NCI-H526 (cell line): ENCODE measurements around the gene KSR1.
A peak's percentile ranks its signal among the peaks of the same experiment; 100 is the strongest.
"Not testable (repeated sequence)": the region's sequence is repeated elsewhere in the genome, so short reads cannot be mapped to it uniquely, and the experiment has no call there.

Source experiments
- DNase-seq, 2 experiments: peaks; one replicate each; lab custom pipeline; 2025; lab: John Stamatoyannopoulos, UW

Gene KSR1

DNA sequence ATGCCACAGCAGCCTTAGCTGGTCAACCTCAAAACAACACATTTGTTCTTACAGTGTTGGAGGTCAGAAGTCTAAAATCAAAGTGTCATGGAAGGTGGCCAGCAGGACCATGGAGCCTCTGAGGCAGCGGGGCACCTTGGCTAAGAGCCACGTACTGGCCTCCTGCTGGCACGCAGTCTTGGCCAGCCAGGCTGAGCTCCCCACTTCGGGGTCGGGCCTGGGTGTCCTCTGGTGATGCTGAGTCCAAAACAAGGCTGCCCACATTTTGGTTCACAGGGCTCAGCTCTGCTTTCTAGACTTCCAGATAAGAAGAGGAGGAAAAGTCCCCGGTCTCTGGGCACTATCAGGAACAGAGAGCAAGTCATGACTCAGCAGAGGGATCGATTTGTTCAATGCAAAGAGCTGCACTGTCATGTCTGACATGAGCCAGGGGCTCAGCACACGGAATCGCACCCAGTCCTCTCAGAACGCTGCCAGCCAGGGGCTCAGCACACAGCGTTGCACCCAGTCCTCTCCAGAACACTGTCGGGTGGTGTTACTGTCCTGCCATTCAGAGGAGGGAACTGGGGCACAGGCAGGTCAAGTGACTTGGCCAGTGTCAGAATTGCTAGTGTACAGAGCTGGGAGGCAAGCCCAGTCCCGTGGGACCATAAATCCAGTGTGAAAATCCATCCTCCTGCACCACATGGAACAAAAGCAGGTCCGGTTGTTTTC, 177.2 kb downstream of the KSR1 start:
- DNase-seq: no peak

DNA sequence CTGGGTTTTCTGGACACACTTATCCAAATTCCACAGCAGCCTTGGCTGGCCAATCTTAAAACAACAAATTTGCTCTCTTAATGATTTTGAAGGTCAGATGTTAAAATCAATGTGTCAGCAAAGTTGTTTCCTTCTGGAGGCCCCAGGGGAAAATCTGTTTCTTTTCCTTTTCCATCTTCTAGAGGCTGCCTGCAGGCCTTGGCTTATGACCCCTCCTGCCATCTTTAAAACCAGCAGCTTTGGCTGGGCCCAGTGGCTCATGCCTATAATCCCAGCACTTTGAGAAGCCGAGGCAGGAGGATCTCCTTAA, 177.7 kb downstream of the KSR1 start:
- DNase-seq: no peak

GRCh38 chr17:27634776-27635175, 178.5 kb downstream of the KSR1 start:
- no peak for DNase-seq

DNA sequence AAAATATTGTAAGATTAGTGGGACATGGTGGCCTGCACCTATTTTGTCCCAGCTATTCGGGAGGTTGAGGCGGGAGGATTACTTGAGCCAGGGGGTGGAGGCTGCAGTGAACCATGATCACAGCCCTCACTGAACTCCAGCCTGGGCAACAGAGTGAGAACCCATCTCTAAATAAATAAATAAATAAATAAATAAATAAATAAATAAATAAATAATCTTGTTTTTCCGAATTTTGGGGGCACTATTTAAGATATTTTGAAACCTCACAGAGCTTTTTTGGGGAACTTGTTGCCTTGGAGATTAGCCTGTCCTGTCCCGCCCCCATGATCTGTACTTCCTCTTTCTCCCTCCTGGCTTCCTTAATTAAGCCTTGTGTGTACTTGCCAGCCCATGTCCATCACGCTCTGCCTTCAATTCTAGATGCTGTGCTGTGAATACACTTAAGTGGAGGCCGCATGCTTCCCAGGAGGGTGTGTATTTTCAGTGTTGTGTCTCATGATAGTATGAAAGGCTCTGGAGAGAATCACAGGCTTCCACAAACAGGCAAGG, 179.1 kb downstream of the KSR1 start:
- no peak for DNase-seq

DNA sequence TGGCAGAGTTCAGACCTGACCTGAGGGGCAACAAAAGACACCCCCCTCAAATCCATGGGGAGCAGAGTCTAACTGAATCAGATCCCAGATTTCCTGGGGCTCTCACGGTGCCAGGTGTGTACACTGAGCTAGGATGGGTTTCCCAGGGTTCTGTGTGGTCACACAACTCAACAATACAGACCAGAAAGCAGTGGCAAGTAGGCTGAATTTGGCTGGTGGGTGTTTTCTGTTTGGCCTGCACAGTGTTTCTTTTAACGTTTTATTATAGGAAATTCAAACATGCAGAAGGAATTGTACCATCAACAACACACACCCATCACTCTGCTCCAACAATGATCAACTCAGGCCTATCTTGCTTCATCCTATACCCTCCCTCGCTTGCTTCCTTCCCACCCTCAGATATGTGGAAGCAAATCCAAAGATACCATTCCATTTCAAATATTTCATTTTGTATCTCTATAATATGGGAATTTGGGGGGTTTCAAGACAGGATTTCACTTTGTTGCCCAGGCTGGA, 179.8 kb downstream of the KSR1 start:
- not testable (repeated sequence) for DNase-seq

DNA sequence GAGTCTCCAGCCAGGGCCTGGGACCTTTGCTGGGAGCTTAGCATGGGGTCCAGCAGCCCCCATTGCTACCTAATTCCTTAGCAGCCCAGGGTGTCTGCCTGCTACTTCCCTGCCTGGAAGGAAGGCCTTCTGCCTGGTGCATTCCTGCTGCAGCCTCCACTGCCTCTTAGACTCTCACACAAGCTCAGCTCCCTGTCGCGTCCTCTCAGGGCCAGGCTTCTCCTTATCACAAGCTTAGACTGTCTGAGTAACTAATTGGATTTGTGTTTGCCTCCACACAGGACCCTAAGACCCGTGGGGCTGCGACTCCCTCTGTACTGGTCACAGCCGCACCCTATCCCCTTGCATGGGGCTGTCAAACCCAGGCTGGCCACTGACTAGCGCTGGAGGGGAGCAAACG, 181.6 kb downstream of the KSR1 start:
- not testable (repeated sequence) for DNase-seq

DNA sequence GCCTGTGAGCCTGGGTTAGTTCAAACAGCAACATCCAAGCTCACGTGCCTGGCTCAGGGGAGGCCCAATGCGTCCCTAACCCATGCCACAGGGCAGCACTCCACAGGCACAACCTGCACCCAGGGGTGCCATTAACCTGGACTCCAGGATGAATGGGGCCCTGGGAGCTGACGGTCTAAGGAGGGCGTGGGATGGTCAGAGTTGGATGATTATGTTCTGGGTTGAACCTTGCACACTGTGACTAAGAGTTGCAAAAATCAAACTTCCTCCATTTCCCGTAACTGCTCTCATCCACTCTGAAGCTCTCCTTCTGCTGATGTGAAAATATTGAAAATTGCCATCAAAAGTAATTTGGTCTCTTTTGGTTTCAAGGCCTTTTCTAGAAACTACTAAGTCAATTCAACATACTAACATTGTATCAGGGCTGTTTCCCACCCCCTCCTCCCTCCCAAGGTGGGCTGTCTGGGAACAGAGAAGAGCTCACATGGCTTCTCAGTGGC, 182.2 kb downstream of the KSR1 start:
- DNase-seq: not testable (repeated sequence)

DNA sequence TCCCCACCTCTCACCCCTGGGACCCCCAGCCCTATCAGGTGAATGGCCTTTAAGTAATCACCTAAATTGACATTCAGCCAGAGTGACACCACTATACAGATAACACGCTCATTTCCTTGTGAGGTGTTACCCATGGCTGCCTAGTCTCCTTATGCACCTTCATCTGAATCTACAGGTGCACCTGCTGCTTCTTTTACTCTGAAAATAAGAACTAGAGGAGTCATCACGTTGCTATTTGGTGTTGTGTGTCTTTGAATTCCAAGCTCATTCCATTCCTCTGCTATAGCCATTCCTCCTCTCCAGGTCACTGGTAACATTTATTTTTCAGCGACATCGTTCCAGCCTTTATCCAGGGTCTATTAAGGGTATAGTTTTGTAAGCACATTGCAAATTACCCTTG, 184.5 kb downstream of the KSR1 start:
- DNase-seq: no peak

DNA sequence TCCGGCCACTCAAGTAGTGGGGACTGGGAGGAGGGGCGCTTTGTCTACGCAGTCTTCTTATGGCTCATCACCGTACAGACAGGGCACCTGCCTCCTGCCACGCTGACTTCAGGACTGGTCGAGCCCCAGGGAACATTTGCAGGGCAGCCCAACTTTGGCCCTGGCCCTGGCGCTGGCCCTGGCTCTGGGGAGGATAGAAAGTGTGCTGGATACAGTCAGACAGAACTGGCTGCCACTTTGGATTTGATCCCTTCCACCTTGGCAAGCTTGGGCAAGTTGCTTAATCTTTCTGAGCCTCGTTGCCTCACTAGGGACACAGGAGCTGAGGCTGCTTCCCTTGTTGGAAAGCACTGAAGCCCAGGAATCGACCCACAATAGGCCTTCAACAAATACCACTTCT, 188.3 kb downstream of the KSR1 start:
- peak in 1 of 2 experiments; percentile 29 for DNase-seq

DNA sequence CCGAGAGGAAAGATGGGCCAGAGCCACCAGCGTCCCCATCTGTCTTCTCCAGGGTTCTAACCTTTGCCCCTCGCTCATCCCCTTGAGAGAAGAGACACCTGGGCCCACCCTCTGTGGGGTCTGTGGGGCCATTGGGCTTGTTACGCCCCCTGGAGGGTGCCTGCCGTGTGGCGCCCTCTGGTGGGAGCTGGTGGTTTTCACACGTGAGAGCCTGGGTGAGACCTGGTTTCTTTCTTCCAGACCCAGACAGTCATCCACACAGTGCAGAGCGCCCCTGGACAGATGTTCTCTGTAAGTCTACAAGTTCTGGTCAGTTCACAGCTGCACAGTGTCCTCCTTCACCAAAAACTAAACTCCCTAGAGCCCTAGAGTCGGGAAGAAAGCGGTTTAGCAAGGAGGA, 189.4 kb downstream of the KSR1 start:
- DNase-seq: not testable (repeated sequence)

GRCh38 chr17:27646232-27646631, 190.0 kb downstream of the KSR1 start:
- no peak for DNase-seq

DNA sequence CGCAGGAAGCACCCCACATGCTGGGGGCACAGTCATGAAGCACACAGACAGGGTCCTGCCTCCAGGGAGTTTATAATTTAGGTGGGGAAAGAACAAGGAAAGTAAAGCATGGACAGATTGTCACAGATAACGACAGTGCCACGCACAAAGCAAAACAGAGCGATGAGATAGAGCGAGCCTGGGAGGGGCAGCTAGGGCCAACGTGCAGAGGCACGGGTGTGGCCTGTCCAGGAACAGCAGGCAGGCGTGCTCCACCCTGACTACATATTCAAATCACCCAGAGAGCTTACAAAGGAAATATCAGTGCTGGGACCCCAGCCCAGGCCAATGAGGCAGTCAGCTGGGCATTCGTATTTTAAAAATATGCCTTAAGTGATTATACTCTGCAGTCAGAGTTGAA, 191.5 kb downstream of the KSR1 start:
- DNase-seq: peak; percentile 68 to 88

DNA sequence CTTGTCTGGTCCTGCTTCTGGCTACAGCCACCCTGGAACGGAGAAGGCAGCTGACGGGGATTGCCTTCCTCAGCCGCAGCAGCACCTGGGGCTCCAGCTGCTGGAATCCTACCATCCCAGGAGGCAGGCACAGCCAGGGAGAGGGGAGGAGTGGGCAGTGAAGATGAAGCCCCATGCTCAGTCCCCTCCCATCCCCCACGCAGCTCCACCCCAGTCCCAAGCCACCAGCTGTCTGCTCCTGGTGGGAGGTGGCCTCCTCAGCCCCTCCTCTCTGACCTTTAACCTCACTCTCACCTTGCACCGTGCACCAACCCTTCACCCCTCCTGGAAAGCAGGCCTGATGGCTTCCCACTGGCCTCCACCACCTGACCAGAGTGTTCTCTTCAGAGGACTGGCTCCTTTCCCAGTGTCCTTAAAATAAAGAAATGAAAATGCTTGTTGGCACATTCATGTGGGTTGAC, 192.9 kb downstream of the KSR1 start:
- DNase-seq: not testable (repeated sequence)

DNA sequence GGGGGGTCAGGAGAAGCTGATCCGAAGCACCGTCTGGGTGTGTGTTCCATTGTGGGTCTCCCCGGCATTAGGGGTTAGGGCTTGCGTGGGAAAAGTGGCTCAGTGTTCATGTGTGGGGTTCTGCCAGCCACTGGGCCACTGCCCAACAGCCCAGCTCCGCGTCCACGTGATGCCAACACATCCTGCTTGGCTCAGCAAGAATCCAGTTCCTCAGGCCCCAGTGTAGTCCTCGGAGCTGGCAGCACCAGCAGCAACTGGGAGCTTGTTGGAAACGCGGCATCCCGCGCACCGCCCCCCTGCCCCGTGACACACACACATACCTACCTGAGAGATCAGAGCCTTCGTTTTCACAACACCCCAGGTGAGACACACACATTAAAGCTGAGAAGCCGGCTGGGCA, 193.7 kb downstream of the KSR1 start:
- no peak for DNase-seq

GRCh38 chr17:27650836-27651235, 194.6 kb downstream of the KSR1 start:
- no peak for DNase-seq

DNA sequence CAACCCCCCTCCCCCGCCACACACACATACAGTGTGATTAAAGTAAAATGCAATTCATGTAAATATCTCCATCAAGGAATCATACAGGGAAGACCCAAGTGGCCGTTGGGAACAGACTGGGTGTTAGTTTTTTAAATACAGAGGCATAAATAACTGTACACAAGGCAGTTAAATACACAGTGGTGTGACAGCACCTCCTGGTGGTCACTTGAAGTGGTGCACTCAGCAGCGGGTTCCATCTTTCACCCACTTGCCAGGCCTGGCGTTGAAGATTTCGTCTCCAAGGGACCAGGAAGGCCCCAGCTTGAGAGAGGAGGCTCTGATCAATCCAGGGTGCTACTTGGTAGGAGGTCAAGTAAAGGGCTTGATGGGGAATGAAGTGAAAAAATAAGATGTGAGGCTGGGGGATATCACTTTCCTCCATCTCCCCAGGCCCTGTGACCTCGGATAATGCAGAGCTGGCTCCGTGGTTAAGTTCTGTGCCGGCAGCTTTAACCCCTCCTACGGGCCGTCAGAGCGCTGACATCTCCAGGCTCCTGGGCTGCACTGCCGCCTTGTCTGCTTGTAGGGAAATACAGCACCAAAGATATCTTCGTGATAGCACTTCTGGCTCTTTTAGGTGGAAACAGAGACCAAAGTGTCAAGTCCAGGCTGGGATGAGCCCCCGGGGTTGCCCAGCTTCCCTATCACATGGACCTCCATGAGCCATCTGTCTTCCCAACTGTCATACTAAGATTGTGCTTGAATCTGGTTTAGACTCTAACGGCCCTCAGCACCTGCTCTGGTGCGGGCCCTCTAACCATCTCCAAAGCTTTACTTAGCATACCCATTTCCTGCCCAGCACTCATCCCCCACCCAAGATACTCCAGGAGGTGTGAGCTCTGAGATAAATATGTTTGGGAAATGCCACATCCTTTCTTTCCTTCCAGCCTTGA, 195.4 kb downstream of the KSR1 start:
- peak; percentile 54 to 80 for DNase-seq

- not testable (repeated sequence) for DNase-seq
Observed at GRCh38 chr17:27653449-27653971, 197.3 kb downstream of the KSR1 start.

GRCh38 chr17:27654136-27654535, 197.9 kb downstream of the KSR1 start:
- DNase-seq: no peak

DNA sequence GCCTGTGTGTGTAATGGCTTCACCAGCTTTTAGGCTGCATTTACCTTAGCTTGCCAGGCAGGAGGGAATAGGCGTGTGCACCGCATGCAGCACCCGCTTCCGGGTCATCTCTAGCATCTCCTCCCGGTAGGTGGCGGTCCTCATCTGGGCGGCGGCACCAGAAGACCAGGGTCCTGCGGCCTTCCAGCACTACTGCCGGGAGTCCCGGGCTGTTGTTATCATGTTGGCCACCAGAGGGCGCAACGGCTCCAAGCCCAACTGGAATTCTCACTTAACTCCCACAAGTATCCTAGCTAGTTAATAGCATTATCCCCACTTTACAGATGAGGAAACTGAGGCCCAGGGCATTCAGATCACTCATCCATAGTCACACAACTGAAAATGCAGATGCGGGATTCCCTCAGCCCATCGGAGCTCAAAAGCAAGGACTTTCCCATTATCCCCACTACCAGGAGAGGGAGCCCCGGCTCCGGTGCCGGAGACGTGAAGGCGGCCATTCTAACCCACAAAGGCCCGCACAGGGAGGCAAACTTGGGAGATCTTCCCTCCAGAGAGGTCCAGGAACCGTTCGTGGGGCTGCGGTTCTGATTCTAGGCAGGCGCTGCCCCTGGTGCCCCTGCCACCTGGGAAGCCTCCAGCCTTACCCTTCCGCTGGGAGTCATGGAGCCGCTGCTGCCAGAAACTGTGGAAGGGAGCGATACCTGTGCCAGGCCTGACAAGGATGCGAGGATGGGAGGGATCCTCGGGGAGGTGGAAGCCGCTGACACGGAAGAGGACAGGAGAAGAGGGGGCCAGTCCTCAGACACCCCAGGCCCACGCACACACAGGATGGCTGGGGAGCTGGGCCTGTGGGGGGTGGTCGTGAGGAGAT, 198.6 kb downstream of the KSR1 start:
- DNase-seq: peak; percentile 86 to 98

GRCh38 chr17:27655525-27656111, 199.4 kb downstream of the KSR1 start:
- not testable (repeated sequence) for DNase-seq

- not testable (repeated sequence) for DNase-seq
Observed at GRCh38 chr17:27656620-27657019, 200.4 kb downstream of the KSR1 start.
